Activated CD4-positive, CD25-positive, alpha-beta regulatory T cell treated with anti-CD3 and anti-CD28 coated beads, Interleukin-2, amount 50 U/mL, for 16 hours (primary cell): ENCODE measurements around the gene FOXP2.

Experiments
- DNase-seq: peaks from one replicate; pipeline ENCODE4 v3.0.0-alpha.2; 2020; ENCODE audit warnings: low read depth, low spot score

Gene FOXP2

GRCh38 chr7:114653364-114654088 lies 238.9 kb downstream of the FOXP2 start:
- DNase-seq, result no peak

- no peak for DNase-seq
These were observed 241.9 kb downstream of the FOXP2 start for GRCh38 chr7:114656466-114656865.

- DNase-seq, result no peak
These were observed 242.7 kb downstream of the FOXP2 start for GRCh38 chr7:114657279-114657678.

GRCh38 chr7:114658216-114658615 lies 243.6 kb downstream of the FOXP2 start:
- DNase-seq, result no peak

GRCh38 chr7:114659409-114660125 lies 245.0 kb downstream of the FOXP2 start:
- DNase-seq, result no peak

- no peak for DNase-seq
These were observed 245.5 kb downstream of the FOXP2 start for GRCh38 chr7:114660126-114660486.

- no peak for DNase-seq
These were observed 246.1 kb downstream of the FOXP2 start for GRCh38 chr7:114660753-114661152.

- no peak for DNase-seq
These were observed 247.5 kb downstream of the FOXP2 start for GRCh38 chr7:114662002-114662677.

- DNase-seq, result no peak
These were observed 248.9 kb downstream of the FOXP2 start for GRCh38 chr7:114663502-114663901.

GRCh38 chr7:114670676-114671075 lies 256.1 kb downstream of the FOXP2 start:
- DNase-seq, result no peak

- DNase-seq, result no peak
These were observed 257.0 kb downstream of the FOXP2 start for GRCh38 chr7:114671563-114672123.

GRCh38 chr7:114678116-114678515 lies 263.5 kb downstream of the FOXP2 start:
- DNase-seq, result no peak

GRCh38 chr7:114687238-114687637 lies 272.6 kb downstream of the FOXP2 start:
- no peak for DNase-seq

- DNase-seq, result no peak
These were observed 273.9 kb downstream of the FOXP2 start for GRCh38 chr7:114688443-114689055.

- DNase-seq, result no peak
These were observed 274.8 kb downstream of the FOXP2 start for GRCh38 chr7:114689406-114689805.

- DNase-seq, result no peak
These were observed 277.0 kb downstream of the FOXP2 start for GRCh38 chr7:114691605-114692004.

GRCh38 chr7:114695182-114695581 lies 280.6 kb downstream of the FOXP2 start:
- DNase-seq, result no peak

GRCh38 chr7:114700247-114700928 lies 285.8 kb downstream of the FOXP2 start:
- no peak for DNase-seq

GRCh38 chr7:114703677-114704076 lies 289.1 kb downstream of the FOXP2 start:
- DNase-seq, result no peak

- DNase-seq, result no peak
These were observed 294.0 kb downstream of the FOXP2 start for GRCh38 chr7:114708646-114709045.

GRCh38 chr7:114710499-114710898 lies 295.9 kb downstream of the FOXP2 start:
- no peak for DNase-seq
